Measurements from ENCODE around the gene MBNL1.

MBNL1 gene

DNA sequence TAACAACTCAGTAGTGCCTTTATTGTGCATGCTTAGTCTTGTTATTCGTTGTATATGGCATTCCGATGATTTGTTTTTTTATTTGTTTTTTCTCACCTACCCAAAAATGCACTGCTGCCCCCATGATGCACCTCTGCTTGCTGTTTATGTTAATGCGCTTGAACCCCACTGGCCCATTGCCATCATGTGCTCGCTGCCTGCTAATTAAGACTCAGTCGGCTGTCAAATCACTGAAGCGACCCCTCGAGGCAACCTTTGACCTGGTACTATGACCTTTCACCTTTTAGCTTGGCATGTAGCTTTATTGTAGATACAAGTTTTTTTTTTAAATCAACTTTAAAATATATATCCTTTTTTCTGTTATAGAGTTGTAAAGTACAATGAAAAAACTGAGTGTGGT lies 177.8 kb downstream of the MBNL1 start:
- Histone ChIP-seq H3K27ac (no peak overlapping the region), H3K4me3 (no peak overlapping the region)

- Histone ChIP-seq H3K4me3 (no peak overlapping the region), H3K27ac (peak overlapping the region in 3 of 21 experiments; percentile 11 to 15 (median 14))
Measured at GRCh38 chr3:152447511-152447910, 178.8 kb downstream of the MBNL1 start.

GRCh38 chr3:152448091-152448490 lies 179.4 kb downstream of the MBNL1 start:
- no peak overlapping the region for H3K27ac ChIP-seq
- H3K4me3 ChIP-seq = no peak overlapping the region

- no peak overlapping the region for H3K4me3 ChIP-seq
- no peak overlapping the region for H3K27ac ChIP-seq
Measured at GRCh38 chr3:152452318-152452717, 183.6 kb downstream of the MBNL1 start.

GRCh38 chr3:152454076-152454875 lies 185.5 kb downstream of the MBNL1 start:
- Histone ChIP-seq H3K27ac (no peak overlapping the region), H3K4me3 (no peak overlapping the region)

- no peak overlapping the region for H3K27ac ChIP-seq
- no peak overlapping the region for H3K4me3 ChIP-seq
Measured at GRCh38 chr3:152455989-152456388, 187.3 kb downstream of the MBNL1 start.

GRCh38 chr3:152457500-152458375 lies 189.0 kb downstream of the MBNL1 start:
- H3K4me3 ChIP-seq = no peak overlapping the region
- H3K27ac ChIP-seq = no peak overlapping the region

DNA sequence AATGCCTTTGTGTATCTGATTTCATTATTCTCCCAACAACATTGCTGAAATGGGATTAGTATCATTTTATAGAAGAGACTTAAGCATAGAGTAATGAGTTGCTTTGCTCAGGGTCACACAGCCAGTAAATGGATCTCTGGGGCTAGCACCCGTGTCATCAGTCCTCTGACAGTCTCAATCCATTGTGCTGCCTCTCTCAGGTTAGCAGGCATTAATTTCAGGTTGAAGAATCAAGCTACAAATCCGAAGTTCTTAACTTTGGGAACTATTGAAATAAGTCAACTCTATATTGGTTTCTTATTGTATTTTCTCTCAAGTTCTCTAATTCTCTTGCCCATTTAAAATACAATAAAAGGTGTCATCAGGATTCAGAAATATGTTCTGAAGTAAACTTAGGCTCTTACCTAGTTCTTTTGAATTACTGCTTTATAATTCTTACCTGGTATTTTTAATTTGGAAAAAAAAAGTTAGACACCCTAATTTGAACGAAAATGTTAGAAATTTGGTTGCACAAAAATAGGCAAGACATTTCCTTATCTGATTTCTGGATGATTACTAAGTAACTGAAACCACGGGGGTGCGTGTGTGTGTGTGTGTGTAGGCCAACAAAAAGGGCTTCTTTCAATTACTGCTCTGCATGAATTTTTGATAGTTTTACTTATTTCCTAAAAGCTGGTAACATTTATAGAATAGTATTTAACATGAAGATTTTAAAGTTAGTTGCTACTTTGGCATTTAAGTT lies 189.8 kb downstream of the MBNL1 start:
- H3K27ac ChIP-seq = peak overlapping the region in 1 of 21 experiments; percentile 29
- no peak overlapping the region for H3K4me3 ChIP-seq

GRCh38 chr3:152459118-152459515 lies 190.4 kb downstream of the MBNL1 start:
- H3K27ac ChIP-seq = no peak overlapping the region

GRCh38 chr3:152459572-152459971 lies 190.8 kb downstream of the MBNL1 start:
- Histone ChIP-seq H3K27ac (no peak overlapping the region), H3K4me3 (no peak overlapping the region)

More at GRCh38 chr3:152459118-152459515, 190.4 kb downstream of the MBNL1 start:
- no peak overlapping the region for H3K4me3 ChIP-seq

DNA sequence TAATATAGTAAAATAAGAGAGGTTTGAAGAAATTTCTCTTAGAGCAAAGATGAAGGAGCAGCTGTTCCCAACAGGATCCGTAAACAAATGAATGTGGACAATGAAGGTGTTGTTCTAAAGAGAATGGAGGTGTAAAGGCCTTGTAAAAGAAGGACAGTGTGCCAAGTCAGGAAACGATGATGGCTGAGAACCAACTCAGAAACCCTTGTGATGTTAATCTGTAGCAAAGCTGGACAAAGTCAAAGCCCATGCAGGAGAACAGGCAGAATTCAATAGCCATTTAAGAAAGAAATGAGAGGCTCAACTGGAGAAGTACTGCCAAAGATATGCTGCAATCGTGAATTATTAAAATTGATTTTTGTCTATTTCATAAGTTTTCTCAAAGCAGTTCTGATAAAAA lies 192.2 kb downstream of the MBNL1 start:
- H3K4me3 ChIP-seq = no peak overlapping the region
- peak overlapping the region in 1 of 21 experiments; percentile 39 for H3K27ac ChIP-seq

DNA sequence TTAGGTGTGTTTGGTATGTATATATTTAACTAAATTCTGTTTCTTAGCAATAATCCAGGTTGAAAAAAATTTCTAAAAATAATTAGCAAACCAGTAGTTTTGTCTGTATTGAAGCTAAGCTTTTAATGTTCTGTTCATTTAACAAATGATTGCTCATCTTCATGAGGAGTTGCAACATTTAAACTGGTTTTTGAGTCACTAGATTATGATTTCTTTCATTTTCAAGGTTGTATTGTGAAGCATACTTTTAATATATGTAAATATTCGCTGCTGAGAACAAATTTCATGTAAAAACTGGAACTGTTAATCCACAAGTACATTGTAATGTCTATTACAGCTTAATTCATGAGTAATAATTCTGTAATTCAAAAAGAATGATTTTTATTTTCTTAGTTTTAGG lies 192.7 kb downstream of the MBNL1 start:
- peak overlapping the region in 1 of 21 experiments; percentile 39 for H3K27ac ChIP-seq

GRCh38 chr3:152466784-152467183 lies 198.1 kb downstream of the MBNL1 start:
- Histone ChIP-seq H3K27ac (no peak overlapping the region), H3K4me3 (no peak overlapping the region)

More for the DNA sequence above, 192.7 kb downstream of the MBNL1 start:
- no peak overlapping the region for H3K4me3 ChIP-seq

- H3K27ac ChIP-seq = no peak overlapping the region
- H3K4me3 ChIP-seq = no peak overlapping the region
Measured at GRCh38 chr3:152469248-152470025, 200.7 kb downstream of the MBNL1 start.

DNA sequence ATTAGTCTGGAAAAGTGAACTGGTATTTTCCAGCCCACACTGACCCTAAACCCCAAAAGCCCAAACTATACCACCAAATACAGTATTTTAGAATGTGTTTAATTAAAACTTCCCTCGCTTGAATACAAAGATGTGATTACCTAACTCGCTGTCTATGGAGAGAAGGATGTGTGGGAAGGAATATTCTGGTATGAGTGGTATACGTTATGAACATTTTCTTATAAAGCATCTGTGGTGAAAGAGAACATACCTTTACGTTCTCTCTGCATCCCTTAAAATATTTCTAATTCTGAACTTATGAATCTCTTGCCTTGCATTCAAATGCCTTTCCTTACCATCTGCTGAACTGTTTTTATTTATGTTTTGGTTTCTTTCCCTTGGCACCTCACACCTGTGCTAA lies 201.4 kb downstream of the MBNL1 start:
- Histone ChIP-seq H3K4me3 (no peak overlapping the region), H3K27ac (no peak overlapping the region)

GRCh38 chr3:152470893-152471292 lies 202.2 kb downstream of the MBNL1 start:
- H3K27ac ChIP-seq = no peak overlapping the region
- H3K4me3 ChIP-seq = no peak overlapping the region

DNA sequence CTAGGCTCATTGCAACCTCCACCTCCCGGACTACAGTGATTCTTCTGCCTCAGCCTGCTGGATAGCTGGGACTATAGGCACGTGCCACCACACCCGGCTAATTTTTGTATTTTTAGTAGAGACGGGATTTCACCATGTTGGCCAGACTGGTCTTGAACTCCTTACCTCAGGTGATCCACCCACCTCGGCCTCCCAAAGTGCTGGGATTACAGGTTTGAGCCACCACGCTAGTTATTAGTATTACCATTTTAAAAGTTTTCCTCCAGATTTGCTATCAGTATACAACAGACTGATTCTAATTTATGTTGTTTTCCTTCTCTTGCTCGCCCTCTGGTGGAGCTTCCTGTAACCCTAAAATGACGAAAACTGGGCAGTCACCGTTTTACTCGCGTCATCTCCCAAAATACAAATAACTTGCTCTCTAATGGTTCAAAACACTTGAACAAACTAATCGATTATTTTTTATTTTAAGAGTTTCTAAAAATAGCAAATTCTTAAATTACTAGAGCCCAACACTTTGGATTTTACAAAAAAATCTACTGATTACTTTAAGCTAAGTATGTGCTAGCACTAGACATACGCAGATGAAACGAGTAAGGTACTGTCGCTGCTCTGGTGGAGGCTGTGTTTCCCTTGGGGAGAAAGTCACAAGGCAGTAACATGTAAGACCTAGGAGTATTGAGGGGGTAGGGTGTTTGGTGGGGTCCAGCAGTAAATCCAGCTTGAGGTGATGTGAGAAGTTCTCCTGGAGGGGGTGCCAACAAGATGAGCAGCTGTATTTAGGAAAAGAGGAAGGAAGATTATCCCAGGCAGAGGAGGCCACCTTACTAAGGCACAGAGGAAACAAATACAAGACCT lies 203.3 kb downstream of the MBNL1 start:
- peak overlapping the region in 1 of 7 experiments; percentile 23 for H3K4me3 ChIP-seq
- H3K27ac ChIP-seq = peak overlapping the region in 2 of 21 experiments; percentile 31 to 59

DNA sequence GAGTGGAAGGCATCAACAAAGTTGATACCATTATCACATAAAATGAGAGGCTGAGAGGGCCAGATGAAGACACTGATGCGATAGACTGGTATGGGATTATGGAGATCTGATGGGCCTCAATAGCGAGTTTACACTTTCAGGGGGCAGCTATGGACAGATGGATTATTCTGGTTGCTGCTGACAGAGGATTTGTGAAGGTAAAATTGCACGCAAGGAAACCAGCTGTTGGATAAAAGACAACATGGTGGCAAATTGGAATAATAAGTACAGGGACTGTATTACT lies 203.9 kb downstream of the MBNL1 start:
- Histone ChIP-seq H3K27ac (peak overlapping the region in 1 of 21 experiments; percentile 59), H3K4me3 (no peak overlapping the region)

DNA sequence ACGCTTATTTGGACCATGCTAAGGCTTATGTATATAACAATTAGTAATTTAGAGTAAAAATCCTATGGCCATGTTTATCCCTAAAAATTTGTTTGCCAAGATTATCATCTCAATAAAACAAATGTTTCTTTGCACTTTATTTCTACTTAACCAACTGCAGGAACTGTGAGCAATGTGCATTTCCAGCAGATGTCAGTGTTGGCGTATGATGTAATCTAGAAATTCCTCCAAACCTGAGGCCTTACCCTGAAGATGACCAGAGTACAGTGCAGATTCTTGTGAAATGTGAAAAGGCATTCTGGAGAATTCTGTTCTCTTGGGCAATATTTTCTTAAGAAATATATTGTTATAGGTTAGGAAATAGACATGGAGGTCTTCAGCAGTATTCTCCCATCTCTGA lies 205.9 kb downstream of the MBNL1 start:
- no peak overlapping the region for H3K4me3 ChIP-seq
- H3K27ac ChIP-seq = no peak overlapping the region
